ENCODE measurements around the gene ASPN.

ASPN gene

DNA sequence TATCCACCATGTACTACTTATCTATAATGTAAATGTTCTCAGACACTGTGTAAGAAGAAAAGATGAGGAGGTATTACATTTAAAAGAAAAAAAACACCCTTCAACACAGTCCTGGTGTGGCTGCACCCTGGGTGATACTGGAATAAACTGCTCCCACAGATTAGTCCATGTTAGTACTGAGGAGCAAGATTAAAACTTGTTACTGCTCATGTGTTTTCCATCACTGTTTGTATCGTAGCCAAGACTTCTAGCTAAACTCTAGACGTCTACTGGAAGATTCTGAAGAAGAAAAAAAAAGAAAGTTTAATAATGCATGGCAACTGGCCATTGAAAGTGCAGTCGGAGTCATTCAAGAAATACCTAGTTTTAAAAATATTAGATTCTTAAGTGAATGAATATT lies at the start of gene ASPN:
ASPN (minus strand) TSS at position 178 of the 400 bp plus-strand sequence.
- DNase-seq: no peak

- DNase-seq: no peak
Measured at GRCh38 chr9:92530893-92531292, 48.6 kb upstream of the ASPN start.

GRCh38 chr9:92529124-92529523 lies 46.8 kb upstream of the ASPN start:
- no peak for DNase-seq

DNA sequence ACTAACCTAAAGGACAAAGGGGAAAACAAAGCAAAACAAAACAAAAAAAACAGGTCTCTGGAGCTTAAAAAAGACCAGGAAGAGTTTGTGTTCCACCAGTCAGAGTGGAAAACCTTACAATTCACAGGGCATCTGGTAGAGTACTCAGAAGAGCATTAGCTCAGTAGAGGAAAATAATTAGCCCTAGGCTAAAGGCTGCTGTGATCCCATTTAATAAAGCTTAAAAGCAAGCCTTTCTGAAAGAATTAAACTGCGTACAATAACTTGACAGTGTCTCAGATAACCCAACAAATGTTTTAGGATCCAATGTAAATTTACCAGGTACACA lies 46.2 kb upstream of the ASPN start:
- no peak for DNase-seq

- DNase-seq: no peak
Measured at GRCh38 chr9:92527832-92528521, 45.7 kb upstream of the ASPN start.

- DNase-seq: no peak
Measured at GRCh38 chr9:92527291-92527828, 45.1 kb upstream of the ASPN start.

GRCh38 chr9:92525306-92525705 lies 43.0 kb upstream of the ASPN start:
- DNase-seq: no peak

DNA sequence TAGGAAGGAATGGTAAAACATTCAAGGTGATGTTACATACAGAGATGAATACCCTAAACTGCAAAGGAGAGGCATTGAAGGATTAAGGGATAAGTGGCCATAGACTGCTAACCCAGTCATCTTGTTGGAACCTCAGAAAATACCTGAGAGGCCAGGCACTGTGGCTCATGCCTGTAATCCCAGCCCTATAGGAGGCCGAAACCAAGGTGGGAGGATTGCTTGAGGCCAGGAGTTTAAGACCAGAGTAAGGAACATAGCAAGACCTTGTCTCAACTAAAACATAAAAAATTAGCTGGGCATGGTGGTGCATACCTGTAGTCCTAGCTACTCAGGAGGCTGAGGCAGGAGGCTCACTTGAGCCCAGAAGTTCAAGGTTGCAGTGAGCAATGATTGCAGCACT lies 42.6 kb upstream of the ASPN start:
- no peak for DNase-seq

GRCh38 chr9:92522983-92523970 lies 41.0 kb upstream of the ASPN start:
- no peak for DNase-seq

GRCh38 chr9:92520837-92521236 lies 38.5 kb upstream of the ASPN start:
- DNase-seq: no peak

GRCh38 chr9:92518199-92518598 lies 35.9 kb upstream of the ASPN start:
- no peak for DNase-seq

GRCh38 chr9:92517046-92517445 lies 34.7 kb upstream of the ASPN start:
- peak; percentile 13 for DNase-seq

DNA sequence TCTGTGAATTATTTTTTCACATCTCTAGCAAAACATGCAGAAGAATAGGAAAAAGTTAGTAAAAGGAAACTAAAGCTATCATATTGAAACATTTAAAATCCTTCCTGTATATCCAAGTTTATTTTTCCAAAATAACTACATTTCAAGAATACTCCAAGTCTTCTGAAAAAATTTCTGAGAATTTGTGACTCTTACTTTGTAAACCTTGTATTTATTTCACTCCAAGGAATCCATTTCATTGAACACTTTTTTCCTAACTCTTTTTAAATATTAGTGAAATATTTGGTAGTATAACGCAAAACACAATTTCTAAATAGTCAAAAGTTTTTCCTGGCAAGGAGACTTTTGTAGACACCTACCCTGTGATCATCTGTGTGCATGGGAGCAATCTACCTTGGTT lies 34.2 kb upstream of the ASPN start:
- DNase-seq: no peak

DNA sequence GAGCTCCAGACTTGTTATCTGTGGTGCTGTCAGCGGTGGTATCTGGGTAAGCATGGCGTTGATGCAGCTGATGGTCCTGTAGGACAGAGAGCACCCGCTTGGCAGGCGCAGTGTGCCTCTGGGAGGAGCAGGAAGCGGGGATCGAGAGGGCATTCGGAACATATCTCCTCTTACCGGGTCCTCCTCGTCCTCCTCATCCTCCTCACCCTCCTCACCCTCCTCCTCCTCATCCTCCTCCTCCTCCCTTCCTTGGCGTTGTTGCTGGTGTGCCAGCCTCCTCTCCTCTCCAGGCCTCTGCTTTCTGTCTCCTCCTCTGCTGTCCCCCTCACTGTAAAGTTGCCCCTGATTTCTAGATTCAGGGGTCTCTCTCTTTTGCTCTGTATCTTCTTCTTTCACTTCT lies 32.3 kb upstream of the ASPN start:
- no peak for DNase-seq

DNA sequence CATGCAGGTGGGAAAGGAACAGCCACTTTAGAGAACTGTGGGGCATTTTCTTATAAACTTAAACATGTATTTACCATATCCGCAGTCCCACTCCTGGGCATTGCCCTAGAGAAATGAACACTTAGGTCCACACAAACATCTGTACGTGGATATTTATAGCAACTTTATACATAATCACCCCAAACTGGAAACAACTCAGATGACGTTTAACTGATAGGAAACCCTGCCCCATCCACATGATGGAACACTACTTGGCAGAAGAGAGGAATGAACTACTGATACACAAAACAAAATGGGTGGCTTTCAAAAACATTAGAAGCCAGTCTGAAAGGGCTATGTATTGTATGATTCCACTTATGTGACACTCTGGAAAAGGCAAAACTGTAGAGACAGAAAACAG lies 31.0 kb upstream of the ASPN start:
- no peak for DNase-seq

- DNase-seq: no peak
Measured at GRCh38 chr9:92512622-92513021, 30.3 kb upstream of the ASPN start.

GRCh38 chr9:92510747-92511146 lies 28.4 kb upstream of the ASPN start:
- DNase-seq: no peak

DNA sequence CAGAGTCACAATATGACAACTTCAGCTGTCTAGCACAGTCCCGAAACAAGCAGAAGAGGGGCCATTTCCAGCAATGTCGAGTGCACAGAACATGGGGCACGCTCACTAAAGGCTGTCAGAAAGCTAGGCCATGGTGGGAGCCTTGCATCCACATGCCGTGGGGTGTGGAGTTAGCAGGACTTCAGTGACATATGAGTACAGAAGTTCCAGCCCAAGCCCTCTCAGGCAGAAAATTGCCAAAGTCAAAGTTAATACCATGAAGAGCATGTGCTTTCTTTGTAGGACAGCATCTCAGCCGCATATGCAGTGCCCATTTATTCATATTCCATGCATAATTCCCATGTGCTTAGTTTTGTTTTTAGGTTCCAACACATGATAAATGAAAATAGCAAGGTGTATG lies 26.7 kb upstream of the ASPN start:
- DNase-seq: no peak

DNA sequence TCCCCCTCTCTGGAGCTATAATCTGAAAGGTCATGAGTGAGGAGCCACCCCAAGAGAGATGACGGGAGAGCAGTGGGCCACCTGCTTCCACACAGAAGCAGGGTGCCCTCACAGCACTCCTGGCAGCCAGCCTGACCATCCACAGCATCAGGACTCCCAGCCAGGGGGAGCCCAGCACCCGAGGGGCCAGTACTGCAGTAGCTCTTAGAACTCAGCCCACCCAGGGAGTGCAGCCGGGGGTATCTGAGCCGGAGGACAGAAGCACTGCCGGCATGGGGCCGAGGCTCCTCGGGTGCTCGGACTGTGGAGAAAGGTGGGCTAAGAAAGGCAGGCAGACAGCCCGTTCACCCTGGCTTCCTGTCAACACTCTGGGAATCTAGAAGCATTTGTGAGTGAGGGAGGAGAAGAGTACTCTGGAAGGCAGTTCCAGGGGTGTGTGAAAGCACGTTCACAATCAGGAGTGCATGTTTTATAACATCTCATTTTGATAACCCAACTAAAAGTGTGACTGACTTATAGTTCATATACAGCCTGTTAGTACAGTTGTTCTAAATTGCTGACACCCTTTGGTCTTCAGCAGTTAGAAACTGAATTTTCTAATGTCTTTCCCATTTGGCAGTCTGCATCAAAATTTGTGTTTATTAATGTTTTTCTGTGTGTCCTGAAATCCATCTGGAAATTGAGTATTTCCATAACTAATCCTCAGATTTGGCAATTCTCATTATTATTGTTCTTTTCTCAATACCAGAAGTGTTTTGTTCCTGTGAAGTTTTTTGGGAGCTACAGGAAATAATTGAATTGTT lies 25.9 kb upstream of the ASPN start:
- no peak for DNase-seq

- no peak for DNase-seq
Measured at GRCh38 chr9:92507496-92507895, 25.2 kb upstream of the ASPN start.

- peak; percentile 10 for DNase-seq
Measured at GRCh38 chr9:92507005-92507404, 24.7 kb upstream of the ASPN start.

DNA sequence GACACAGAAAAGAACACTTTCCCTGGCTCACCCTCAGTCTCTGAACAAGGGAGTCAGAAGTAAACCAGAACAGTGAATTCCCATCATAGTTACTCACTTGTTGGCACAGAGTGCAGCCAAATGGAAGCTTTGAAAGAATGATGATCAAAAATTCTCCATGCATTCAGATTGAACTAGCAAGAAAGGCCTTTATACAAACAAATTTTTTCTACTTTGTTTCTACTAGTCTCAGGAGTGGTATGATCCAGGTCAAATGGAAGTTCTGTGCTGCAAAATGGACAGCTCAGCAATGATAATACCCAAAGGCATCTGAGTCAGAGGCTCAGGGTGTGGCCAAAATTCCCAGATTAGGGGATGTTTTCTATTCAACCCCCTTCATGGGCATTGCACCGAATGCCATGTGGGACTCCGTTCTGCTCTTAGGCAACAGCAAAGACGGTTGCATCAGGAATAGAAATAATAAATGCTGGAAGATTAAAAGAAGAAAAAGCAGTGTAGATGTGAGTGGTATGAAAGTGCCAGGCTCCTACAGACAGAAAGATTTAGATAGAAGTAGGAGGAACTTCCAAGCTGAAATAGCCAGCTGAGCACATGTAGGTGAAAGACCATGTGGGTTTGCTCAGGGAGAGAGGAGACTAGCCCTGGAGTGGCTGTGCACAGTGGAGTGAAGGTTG lies 24.0 kb upstream of the ASPN start:
- DNase-seq: no peak

GRCh38 chr9:92504881-92505280 lies 22.6 kb upstream of the ASPN start:
- no peak for DNase-seq
